Measurements from ENCODE around the gene SIPA1L3.
"Not testable (repeated sequence)": the region's sequence is repeated elsewhere in the genome, so short reads cannot be mapped to it uniquely, and the experiment has no call there.

Gene SIPA1L3

DNA sequence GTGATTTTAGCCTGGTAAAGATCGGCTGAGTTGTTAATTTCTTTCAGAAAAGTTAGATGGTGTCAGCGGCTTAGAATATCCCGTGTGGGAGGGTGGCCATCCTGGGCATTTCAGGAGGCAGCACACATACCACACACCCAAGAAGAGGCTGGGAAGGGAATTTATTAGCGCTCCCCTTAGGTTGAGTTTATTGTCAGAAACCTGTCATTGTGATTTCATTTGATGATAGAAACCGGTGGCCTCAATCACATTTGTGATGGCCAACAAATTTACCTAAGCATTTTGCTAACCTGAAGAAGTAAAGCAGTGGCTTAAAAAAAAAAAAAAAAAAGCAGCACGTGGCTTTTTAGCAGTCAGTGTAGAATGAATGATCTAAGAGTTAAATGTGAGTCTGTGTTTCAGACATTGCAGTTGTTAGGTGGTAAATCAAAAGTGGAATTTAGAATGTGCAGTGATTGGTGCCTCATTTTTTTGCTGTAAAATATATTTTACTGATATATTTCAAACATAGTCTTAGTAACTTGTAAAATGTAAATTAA is 2.7 kb downstream of the SIPA1L3 start:
- no peak for DNase-seq (ENCODE audit: low spot score)

DNA sequence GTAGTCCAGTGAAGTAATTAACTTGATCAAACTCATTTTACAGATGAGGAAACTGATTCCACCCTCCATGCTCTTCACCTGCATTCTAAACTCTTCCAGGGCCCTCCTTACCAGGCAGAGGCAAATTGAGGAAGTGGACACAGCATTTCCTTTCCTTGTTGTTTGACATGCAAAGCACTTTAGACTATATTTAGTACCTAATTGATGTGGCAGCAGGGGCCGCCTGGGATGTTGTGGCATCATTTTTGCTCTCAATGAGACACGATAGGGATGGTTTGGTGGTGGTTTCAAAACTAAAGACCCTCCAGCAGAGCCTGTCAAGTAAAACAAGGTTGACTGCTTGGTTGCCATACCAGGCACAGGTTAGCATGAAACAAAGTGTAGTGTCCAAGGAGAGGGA is 7.9 kb downstream of the SIPA1L3 start:
- peak; percentile 74 for DNase-seq (ENCODE audit: low spot score)

DNA sequence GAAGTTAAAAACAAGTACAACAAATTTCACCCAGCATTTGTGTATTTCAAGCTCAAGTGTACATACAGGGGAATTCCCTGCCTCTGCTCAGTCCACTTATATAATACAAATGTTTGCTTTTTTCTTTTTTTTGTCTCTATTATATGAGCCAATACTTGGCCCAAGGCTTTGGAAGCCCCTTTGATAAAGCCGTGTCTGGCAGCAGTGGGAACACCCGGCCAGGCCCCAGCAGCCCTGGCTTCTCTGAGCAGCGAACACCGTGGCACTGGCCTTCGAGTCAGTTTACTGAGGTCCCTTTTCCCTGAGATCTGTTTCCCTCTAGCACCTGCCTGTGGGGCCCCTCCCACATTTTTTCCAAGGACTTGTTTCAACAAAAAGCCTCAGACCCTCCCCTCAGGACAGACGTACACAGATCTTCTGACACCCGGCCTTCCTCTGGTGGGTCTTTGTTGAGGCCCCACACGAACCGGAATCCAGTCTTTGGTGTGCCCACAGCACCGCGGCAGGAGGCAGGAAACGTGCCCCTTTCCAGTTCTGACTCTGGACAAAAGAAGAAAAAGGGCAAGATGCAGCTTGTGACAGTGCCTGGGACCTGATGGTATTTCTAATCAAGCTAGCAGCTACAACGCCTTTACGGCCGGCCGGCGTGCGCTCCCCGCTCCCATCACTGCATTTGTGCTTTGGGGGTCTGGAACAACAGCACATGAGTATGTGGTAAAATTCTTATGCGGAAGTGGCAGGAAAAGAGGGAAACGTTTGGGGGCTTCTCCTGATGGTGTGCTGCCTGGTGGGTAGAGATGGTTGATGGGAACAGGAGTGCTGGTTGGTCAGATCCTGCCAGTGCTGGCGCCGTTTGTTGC is 13.8 kb downstream of the SIPA1L3 start:
- no peak for DNase-seq (ENCODE audit: low spot score)

DNA sequence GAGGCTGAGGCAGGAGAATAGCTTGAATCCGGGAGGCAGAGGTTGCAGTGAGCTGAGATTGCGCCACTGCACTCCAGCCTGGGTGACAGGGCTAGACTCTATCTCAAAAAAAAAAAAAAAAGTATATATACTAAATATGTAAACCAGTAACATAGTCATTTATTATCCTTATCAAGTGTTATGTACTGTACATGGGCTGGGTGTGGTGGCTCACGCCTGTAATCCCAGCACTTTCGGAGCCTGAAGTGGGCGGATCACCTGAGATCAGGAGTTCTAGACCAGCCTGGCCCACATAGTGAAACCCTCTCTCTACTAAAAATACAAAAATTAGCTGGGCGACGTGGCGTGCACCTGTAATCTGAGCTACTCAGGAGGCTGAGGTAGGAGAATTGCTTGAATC is 17.6 kb downstream of the SIPA1L3 start:
- DNase-seq (ENCODE audit: low spot score): not testable (repeated sequence)

DNA sequence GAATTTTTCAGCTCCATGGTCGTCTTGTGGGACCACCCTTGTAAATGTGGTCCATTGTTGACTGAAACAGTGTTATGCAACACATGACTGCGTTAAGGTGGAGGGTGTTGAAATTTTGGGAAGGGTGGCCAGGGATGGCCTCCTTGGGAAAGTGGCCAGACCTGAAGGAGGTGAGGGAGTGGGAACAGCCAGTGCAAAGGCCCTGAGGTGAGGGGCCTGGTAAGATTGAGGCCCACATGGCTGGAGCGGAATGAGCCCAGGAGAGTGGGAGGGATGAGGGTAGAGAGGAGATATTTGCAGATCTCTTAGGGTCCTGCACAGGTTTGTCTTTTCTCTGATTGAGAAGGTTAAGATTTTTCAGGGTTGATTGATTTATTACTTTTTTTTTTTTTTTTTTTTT is 18.2 kb downstream of the SIPA1L3 start:
- no peak for DNase-seq (ENCODE audit: low spot score)

DNA sequence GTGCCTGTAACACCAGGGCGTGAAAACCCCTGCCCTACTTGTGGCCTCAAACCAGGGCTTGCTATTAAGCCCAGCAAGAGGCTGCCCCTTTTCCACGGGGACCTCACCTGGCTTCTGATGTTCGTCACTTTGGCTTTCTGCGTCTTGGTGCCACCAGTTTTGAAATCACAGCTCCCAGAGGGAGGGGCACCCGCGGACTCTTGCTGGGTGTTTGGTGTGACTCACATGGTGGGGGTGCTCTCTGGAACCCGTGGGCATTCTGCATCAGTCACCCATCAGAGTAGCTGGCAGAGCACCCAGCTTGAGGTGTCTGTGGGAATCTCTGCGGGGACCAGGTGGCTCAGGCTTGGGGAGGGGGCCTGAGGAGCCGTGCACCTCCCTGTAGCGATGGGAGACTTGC is 19.2 kb downstream of the SIPA1L3 start:
- no peak for DNase-seq (ENCODE audit: low spot score)

DNA sequence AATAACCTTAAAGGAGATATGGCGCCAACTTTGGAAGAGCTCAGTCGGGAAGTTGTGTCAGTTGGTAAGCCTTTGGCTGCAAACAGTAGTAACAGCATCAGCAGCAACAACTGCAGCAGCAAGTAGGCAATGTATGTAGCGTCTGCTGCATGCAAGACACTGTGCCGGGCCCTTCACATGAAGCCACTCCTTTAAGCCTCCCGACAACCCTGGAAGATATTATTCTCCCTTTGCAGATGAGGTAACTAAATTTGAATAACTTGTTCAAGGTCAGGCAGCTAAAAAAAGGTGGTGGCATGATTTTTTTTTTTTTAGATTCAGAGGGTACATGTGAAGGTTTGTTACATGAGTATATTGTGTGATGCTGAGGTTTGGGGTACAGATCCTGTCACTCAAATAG is 19.7 kb downstream of the SIPA1L3 start:
- no peak for DNase-seq (ENCODE audit: low spot score)

DNA sequence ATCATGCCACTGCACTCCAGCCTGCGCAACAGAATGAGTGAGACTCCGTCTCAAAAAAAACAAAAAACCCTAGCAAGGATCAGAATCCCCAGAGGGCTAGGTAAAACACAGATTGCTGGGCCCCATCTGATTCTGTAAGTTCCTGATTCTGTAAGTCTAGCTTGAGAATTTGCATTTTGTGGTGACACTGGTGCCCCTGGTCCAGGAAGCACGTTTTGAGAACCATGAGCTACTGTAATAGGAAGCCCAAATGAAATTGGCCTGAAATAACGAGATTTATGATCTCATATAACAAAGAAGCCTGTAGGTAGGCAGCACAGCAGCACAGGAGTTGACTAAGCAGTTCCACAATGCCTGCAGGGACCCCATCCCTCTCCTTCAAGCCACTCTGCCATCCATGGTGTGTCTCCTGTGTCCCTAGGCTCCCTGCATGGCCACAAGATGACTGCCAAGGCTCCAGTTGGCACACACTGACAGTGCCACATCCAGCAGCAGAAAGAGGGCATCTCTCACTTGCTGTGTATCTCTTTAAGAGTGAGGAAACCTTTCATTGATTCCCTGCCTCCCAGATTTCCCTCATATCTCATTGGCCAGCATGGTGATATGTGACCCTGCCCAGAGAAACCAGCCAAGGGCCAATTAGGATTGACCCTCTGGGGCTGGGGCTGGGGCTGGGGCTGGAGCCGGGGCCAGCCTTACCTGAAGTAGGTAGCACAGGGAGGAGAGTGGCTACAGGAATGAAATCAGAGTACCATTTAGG is 21.7 kb downstream of the SIPA1L3 start:
- DNase-seq (ENCODE audit: low spot score): peak; percentile 89

DNA sequence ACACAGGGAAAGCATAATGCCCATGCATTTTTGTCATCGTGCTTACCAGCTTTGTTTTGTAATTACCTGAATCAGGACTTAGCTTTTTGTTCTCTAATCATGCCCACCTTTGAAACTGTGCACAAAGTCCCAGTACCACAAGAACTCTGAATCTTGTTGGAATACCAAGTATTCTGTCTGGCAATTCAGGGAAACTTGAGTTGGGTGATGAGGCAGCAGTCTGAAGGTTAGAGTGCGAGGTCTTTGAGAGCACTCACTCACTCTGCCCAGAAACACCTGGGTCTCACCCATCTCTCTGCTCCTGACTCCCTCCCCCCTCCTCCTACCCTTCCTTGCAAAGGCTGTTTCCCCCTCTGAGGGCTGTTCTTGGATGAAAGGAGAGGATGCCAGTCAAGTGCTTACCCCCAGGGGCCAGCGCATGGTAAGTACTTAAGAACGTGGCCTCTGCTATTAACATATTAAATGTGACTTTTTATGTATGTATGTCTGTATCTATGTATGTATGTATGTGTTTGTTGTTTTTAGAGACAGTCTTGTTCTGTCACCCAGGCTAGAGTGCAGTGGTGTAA is 22.4 kb downstream of the SIPA1L3 start:
- DNase-seq (ENCODE audit: low spot score): no peak

DNA sequence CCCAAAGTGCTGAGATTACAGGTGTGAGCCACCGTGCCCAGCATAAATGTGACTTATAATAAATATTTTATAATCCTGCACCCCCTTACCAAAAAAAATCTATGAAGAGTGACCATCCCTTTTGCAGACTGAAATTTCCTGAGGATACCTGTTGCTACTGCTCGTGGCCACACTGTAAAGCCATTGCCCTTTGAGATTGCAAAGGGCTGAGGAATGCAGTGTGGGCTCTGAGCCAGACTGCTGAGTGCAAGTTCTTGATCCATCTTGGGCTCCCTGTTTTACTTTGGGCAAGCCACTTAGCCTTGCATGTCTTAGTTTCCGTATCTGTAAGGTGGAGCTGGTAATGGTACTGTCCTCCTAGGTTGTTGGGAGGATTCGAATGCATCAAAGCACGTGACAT is 23.4 kb downstream of the SIPA1L3 start:
- DNase-seq (ENCODE audit: low spot score): no peak

DNA sequence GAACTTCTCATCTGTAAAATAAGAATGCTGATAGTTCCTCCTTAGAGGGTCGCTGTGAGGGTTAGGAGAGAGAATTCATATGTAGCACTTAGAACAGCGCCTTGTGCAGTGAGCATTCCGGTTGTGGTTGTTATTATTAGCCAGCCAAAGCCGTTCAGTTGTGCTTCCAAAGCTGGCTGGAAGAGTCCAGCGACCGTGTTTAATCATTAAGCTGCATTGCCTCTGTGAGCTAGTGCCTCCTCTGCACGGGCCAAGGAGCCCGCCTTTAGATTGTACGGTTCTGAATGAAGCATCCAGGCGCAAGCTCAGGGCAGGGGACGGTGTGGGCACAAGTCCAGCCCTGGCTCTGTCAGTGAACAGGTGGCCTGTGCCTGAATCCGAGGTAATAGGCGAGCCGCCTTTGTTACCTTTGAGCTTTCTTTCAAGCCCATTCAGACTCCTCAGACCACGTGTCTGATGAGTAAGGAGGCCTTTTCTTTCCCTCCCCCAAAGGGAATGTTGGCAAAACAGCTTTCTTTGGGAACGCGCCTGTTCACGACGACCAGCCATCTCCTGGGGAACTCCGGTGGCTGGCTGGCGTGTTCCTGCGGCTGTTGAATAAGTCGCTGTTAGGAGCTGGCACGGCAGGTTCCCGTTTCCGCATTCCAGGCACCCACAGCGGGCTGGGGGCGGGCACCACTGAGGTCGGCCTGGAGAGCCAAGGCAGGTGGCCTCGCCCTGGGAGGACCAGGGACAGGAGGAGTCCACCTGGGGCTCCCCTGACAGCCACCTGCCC is 25.1 kb downstream of the SIPA1L3 start:
- DNase-seq (ENCODE audit: low spot score): peak; percentile 41

DNA sequence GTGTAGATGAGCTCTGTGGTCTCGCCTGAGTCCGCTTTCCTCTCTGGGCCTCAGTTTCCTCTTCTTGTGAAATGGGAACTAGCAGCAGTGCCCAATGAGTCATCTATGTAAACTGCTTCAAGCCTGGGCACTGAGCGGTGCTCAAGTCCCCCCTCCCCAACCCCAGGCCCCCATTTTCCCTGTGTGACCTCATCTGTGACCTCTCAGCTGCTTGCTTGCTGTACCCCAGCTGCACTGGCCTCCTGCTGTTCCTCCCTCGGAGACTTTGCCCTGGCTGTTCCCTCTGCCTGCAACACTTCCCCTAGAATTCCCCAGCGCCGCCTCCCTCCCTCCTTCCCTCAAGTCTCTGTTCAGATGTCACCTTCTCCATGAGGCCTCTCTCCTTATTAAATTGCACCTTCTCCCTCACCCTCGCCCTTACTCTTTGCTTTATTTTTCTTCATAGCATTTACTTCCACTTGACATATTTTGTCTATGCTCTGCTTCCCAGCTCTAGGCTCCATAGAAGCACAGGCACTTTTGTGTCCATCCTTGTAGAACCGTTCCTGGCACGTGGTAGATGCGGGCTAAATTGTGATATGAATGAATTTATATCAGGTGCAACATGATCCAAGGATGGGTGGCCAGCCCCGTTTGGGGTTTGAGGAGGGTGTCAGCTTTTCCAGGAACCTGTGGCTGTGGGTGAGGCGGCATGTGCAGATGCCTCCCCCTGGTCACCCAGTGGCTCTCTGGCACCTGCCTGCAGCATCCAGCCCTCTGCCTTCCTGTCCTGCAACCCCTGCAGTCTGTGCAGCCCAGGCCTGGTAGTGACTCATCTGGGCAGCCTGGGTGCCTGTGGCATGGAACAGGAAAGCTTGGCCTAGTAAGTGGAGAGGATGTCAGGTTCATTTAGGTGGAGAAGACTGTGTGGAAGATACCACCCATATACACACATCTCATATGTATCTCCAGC is 26.3 kb downstream of the SIPA1L3 start:
- no peak for DNase-seq (ENCODE audit: low spot score)

DNA sequence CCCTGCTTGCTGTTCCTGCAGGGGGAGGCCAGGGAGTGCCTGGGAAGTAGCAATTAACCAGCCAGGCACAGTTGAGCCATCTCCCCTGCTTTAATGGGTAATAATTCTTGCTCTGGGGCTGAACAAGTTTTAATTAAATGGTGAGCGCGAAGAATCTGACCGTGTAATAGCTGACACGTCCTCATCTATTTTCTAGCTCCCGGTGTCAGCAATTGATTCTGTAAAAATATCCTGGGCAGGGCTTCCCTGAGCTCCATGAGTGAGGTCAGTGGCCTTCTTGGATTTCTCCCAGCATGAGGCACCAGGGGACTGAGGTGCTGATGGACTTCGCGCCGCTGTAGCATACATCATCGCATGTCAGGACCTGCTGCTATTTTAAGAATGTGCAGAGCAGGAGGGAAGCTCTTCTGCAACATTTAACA is 26.9 kb downstream of the SIPA1L3 start:
- DNase-seq (ENCODE audit: low spot score): no peak

DNA sequence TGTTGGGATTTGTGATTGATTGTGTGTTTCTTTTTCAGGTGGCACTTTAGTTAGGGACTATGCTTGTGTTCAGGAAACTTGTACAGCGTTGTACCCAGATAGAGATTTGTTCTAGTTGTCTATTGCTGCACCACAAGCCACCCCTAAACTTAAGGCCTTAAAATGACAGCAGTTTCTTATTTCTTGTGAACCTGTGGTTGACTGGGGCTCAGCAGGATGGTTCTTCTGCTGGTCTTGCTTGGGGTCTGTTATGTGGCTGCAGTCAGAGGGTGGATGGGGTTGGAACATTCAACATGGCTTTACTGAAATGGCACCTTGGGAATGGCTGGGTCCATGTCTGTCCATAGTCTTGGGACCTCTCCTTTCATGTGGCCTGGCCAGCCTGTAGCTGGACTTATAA is 28.3 kb downstream of the SIPA1L3 start:
- no peak for DNase-seq (ENCODE audit: low spot score)

DNA sequence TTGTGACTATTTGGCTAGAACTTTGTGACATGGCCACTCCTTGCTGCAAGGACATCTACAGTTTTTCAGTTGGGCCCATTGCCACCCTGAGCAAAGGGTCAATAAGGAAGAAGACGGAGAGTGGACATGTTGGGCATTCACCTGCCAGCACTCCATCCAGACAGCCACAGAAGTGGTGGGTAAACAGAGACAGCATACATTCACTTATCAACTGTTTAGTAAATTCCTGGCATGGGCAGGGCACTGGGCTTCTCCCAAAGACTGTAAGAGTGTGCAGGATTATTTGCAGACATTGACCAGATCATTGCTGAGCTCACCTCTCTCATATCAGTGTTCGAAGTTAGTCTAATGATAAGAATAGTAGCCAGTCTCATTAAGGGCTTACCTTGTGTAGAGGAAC is 29.2 kb downstream of the SIPA1L3 start:
- DNase-seq (ENCODE audit: low spot score): no peak

DNA sequence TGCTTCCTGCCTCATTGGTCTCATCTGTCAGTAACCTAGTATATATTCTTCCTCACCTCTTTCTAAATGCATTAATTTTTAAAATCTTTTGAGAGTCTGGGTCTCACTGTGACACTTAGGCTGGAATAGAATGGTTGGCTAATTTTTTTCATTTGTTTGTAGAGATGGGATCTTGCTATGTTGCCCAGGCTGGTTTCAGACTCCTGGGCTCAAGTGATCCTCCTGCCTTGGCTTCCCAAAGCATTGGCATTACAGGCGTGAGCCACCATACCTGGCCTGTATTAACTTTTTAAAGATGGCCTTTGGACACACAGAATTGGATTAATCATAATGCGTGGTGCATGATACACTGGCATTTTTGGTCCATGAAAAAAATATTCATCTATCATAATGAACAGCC is 29.9 kb downstream of the SIPA1L3 start:
- no peak for DNase-seq (ENCODE audit: low spot score)

DNA sequence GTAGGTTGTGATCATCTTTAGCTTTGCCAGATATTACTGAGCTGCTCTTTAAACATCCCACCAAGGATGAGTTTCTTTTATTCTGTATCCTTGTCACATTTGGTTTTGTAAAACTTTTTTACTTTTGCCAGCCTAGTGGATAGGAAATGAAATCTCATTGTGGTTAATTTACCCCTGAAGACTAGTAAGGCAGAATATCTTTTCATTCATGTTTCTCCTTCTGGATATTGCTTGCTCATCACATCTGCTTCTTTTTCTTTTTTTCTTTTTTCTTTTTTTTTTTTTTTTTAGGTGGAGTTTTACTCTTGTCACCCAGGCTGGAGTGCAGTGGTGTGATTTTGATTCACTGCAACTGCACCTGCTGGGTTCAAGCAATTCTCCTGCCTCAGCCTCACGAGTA is 31.3 kb downstream of the SIPA1L3 start:
- DNase-seq (ENCODE audit: low spot score): no peak

DNA sequence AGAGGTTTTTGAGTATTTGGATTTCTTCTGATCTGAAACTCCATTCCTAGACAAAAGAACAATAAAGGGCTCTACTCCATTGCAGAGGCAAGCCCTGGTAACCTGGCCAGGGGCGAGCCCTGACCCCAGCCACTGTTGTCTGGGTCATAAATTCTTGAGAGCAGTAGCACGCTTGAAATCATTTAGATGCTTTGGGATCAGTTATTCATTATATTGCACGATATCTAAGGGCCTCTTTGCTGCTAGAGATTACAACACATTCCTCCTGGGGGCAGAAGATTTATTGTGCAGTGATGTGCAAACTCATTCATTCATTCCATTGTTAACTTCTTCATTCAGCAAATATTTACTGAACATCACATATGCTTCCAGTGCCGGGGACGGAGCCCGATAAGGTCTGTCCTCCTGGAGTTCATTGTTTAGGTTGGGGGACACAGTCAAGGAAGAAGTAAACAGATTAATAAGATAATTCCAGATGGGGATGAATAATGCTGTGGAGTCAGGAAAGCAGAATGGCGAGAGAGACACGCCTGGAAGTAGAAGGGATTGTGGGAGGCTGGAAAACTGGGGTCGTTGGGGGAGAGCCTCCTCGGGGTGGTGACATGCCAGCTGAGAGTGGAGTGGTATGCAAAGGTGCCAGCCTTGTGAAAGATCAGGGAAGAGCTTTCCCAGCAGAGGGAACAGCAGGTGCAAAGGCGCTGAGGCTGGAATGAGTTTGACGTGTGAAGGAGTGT is 34.9 kb downstream of the SIPA1L3 start:
- no peak for DNase-seq (ENCODE audit: low spot score)

DNA sequence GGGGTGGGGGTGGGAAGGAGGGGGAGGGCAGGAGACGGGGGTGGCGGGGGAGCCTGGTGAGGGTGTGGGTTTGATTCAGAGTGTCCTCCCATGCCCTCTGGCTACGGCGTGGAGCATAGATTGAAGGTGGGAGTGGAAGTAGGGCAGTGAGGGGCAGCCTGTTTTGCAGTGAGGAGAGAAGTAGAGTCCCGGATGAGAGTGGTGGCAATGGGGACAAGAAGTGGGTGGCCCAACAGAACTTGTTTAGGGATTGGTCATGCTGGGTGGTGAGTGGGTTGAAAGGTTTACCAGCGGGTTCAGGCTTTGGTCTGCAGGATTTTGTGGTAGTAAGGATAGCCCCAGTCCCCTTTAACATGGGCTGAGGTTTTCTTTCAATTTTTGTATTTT is 35.5 kb downstream of the SIPA1L3 start:
- DNase-seq (ENCODE audit: low spot score): no peak

DNA sequence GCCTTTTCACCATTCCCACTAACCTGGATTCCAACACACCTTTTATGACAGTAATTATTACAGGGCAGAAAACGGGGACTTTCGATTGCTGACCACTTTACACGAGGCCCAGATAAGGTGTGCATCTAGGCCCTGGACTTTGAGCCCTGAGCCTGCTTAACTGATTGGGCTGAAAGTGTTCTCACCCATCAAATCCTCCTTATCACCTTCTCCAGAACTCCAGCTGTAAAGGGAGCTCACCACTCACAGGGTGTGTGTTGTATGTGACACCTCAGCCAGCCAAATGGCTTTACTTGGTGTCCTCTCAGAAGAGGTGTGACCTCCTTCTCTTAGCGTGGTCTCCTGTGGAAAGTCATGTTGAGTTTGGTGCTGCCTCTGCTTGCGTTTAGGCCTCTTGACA is 36.5 kb downstream of the SIPA1L3 start:
- no peak for DNase-seq (ENCODE audit: low spot score)
